Measurements from ENCODE around the gene RALBP1.

DNA sequence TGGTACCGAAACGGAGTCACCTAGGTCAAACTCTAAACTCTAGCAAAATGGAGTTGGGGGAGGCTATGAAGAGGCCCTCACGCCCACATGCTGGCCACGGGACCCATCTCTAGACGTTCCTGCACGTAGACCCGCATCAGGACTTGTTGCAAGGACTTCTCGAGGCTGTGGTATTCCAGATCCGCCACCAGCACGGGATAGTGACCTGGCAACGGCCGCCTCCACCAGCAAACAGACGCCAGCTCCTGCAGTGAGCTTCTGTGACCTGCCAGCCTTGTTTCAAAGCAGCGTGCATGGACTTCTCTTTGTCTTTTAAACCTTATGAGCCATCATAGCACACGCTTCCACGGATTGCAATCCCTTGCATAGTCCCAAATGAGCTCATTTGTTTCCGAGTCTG is 40.3 kb upstream of the RALBP1 start:
- TF ChIP-seq POLR2A (IDR thresholded peaks at IDR 0.05; ENCODE audit: borderline replicate concordance, extremely low read depth, insufficient read depth, insufficient read length) (no peak), CTCF (IDR thresholded peaks at IDR 0.05 in 2 of 3, conservative IDR thresholded peaks at IDR 0.05 in 1 of 3; ENCODE audit: borderline replicate concordance in 1 of 3, insufficient read depth in 1 of 3, low read depth in 2 of 3, low read length in 2 of 3) (no peak), EZH2 (IDR thresholded peaks at IDR 0.05) (no peak), ATF3 (IDR thresholded peaks at IDR 0.05) (no peak), SIN3A (IDR thresholded peaks at IDR 0.05; ENCODE audit: low read depth) (no peak), ELF1 (IDR thresholded peaks at IDR 0.05; ENCODE audit: borderline replicate concordance, low read depth) (no peak), SP1 (IDR thresholded peaks at IDR 0.05; ENCODE audit: low read depth) (no peak), RAD21 (IDR thresholded peaks at IDR 0.05; ENCODE audit: low read depth) (no peak)
- TF ChIP-seq, protein P1, sequence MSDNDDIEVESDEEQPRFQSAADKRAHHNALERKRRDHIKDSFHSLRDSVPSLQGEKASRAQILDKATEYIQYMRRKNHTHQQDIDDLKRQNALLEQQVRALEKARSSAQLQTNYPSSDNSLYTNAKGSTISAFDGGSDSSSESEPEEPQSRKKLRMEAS (IDR thresholded peaks at IDR 0.05): no peak
